ENCODE measurements around the gene EPSTI1.

The EPSTI1 gene

GRCh38 chr13:42984026-42984425, 8.0 kb downstream of the EPSTI1 start:
- Histone ChIP-seq H3K27ac (ENCODE audit: poor library complexity, severe bottlenecking) (no peak overlapping the region), H3K4me3 (ENCODE audit: severe bottlenecking) (no peak overlapping the region), H3K9me3 (ENCODE audit: severe bottlenecking) (no peaks in the 10 kb centered on the region), H3K4me1 (ENCODE audit: insufficient read depth, poor library complexity, severe bottlenecking) (peaks cover 12% of the 10 kb centered on the region), H3K27me3 (ENCODE audit: insufficient read depth, poor library complexity, severe bottlenecking) (no peaks in the 10 kb centered on the region), H3K36me3 (ENCODE audit: low read depth) (no peaks in the 10 kb centered on the region)
- DNase-seq (ENCODE audit: low spot score) (no peak), ATAC-seq (ENCODE audit: low read depth) (no peak)
- TF ChIP-seq, protein P1, sequence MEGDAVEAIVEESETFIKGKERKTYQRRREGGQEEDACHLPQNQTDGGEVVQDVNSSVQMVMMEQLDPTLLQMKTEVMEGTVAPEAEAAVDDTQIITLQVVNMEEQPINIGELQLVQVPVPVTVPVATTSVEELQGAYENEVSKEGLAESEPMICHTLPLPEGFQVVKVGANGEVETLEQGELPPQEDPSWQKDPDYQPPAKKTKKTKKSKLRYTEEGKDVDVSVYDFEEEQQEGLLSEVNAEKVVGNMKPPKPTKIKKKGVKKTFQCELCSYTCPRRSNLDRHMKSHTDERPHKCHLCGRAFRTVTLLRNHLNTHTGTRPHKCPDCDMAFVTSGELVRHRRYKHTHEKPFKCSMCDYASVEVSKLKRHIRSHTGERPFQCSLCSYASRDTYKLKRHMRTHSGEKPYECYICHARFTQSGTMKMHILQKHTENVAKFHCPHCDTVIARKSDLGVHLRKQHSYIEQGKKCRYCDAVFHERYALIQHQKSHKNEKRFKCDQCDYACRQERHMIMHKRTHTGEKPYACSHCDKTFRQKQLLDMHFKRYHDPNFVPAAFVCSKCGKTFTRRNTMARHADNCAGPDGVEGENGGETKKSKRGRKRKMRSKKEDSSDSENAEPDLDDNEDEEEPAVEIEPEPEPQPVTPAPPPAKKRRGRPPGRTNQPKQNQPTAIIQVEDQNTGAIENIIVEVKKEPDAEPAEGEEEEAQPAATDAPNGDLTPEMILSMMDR (IDR thresholded peaks at IDR 0.05; ENCODE audit: poor library complexity, severe bottlenecking): no peak

GRCh38 chr13:42981853-42982252, 10.2 kb downstream of the EPSTI1 start:
- peaks cover 12% of the 10 kb centered on the region for H3K4me1 ChIP-seq (ENCODE audit: insufficient read depth, poor library complexity, severe bottlenecking)
- no peaks in the 10 kb centered on the region for H3K9me3 ChIP-seq (ENCODE audit: severe bottlenecking)
- H3K36me3 ChIP-seq (ENCODE audit: low read depth): no peaks in the 10 kb centered on the region
- DNase-seq (ENCODE audit: low spot score): no peak
- ATAC-seq (ENCODE audit: low read depth): peak; percentile 58
- H3K4me3 ChIP-seq (ENCODE audit: severe bottlenecking): no peak overlapping the region
- H3K27me3 ChIP-seq (ENCODE audit: insufficient read depth, poor library complexity, severe bottlenecking): no peaks in the 10 kb centered on the region
- peak overlapping the region; percentile 61 for H3K27ac ChIP-seq (ENCODE audit: poor library complexity, severe bottlenecking)
- TF ChIP-seq, protein P1 (IDR thresholded peaks at IDR 0.05; ENCODE audit: poor library complexity, severe bottlenecking): no peak

DNA sequence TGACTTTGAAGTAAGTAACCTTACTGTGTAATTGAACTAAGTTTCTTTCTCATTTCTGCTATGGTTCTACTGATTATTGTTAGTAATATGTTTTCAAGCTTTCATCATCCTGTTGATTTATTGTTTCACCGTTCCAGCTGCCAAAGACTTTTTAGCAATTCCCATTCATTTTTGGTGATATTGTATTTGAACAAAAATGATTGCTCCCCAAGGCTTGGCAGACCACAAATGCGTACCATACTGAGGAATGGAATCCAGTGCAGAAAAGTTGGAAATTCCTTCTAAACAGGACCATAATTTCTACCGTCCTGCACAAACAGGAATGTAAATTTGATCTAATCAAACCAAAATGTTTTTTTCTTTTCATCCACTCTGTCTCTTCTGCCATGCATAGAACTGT, 10.7 kb downstream of the EPSTI1 start:
- peaks cover 12% of the 10 kb centered on the region for H3K4me1 ChIP-seq (ENCODE audit: insufficient read depth, poor library complexity, severe bottlenecking)
- no peaks in the 10 kb centered on the region for H3K36me3 ChIP-seq (ENCODE audit: low read depth)
- no peaks in the 10 kb centered on the region for H3K9me3 ChIP-seq (ENCODE audit: severe bottlenecking)
- no peaks in the 10 kb centered on the region for H3K27me3 ChIP-seq (ENCODE audit: insufficient read depth, poor library complexity, severe bottlenecking)
- no peak overlapping the region for H3K4me3 ChIP-seq (ENCODE audit: severe bottlenecking)
- peak overlapping the region; percentile 61 for H3K27ac ChIP-seq (ENCODE audit: poor library complexity, severe bottlenecking)
- TF ChIP-seq, protein P1 (IDR thresholded peaks at IDR 0.05; ENCODE audit: poor library complexity, severe bottlenecking): no peak
- DNase-seq (ENCODE audit: low spot score) (no peak), ATAC-seq (ENCODE audit: low read depth) (peak; percentile 41; the same call in 1 of the 3 replicates)

- no peaks in the 10 kb centered on the region for H3K27me3 ChIP-seq (ENCODE audit: insufficient read depth, poor library complexity, severe bottlenecking)
- no peak for DNase-seq (ENCODE audit: low spot score)
- H3K4me1 ChIP-seq (ENCODE audit: insufficient read depth, poor library complexity, severe bottlenecking): peaks cover 15% of the 10 kb centered on the region
- no peaks in the 10 kb centered on the region for H3K36me3 ChIP-seq (ENCODE audit: low read depth)
- H3K27ac ChIP-seq (ENCODE audit: poor library complexity, severe bottlenecking): no peak overlapping the region
- H3K9me3 ChIP-seq (ENCODE audit: severe bottlenecking): no peaks in the 10 kb centered on the region
- ATAC-seq (ENCODE audit: low read depth): no peak
- no peak overlapping the region for H3K4me3 ChIP-seq (ENCODE audit: severe bottlenecking)
- TF ChIP-seq, protein P1 (IDR thresholded peaks at IDR 0.05; ENCODE audit: poor library complexity, severe bottlenecking): no peak
Measured at GRCh38 chr13:42977219-42977659, 14.8 kb downstream of the EPSTI1 start.

DNA sequence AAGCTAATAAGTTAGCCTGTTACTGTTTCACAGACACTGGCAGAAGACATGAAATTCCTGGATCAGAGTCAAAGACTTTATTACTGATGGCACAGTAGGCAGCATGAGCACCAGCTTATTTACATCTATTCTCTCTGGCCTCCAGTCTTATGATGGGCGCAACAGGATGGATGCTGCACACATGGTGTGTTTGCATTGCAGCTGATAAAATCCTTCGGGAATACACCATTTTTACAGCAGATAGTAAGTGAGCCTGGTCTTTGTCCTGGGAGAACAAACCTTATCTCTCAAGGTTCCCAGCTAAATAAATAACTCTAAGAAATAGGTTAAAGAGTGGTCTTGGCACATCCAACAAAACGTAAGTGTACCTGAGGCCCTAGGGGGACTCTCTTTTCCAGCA, 16.0 kb downstream of the EPSTI1 start:
- TF ChIP-seq, protein P1 (IDR thresholded peaks at IDR 0.05; ENCODE audit: poor library complexity, severe bottlenecking): no peak
- Histone ChIP-seq H3K27ac (ENCODE audit: poor library complexity, severe bottlenecking) (no peak overlapping the region), H3K36me3 (ENCODE audit: low read depth) (no peaks in the 10 kb centered on the region), H3K4me1 (ENCODE audit: insufficient read depth, poor library complexity, severe bottlenecking) (peaks cover 5% of the 10 kb centered on the region), H3K27me3 (ENCODE audit: insufficient read depth, poor library complexity, severe bottlenecking) (no peaks in the 10 kb centered on the region), H3K9me3 (ENCODE audit: severe bottlenecking) (no peaks in the 10 kb centered on the region), H3K4me3 (ENCODE audit: severe bottlenecking) (no peak overlapping the region)
- DNase-seq (ENCODE audit: low spot score) (no peak), ATAC-seq (ENCODE audit: low read depth) (no peak)
